ENCODE data around the gene SEC14L5. TPM values are rescaled to one million over a fixed set of nuclear protein-coding genes. Genes with fewer than 3 reads are reported as not detected.

Gene SEC14L5
- total RNA-seq, 4 donors from 2014 or later: 1.0 to 1.8 (median 1.4) TPM

- DNase-seq (ENCODE audit: low spot score in 2 of 2): no peak
- no peaks in the 10 kb centered on the region for H3K9me3 ChIP-seq
- TF ChIP-seq EP300 (IDR thresholded peaks at IDR 0.05): no peak
- TF ChIP-seq POLR2A (IDR thresholded peaks at IDR 0.05): no peak
- no peak for TF ChIP-seq CTCF (IDR thresholded peaks at IDR 0.05)
- H3K36me3 ChIP-seq: no peaks in the 10 kb centered on the region
- no peaks in the 10 kb centered on the region for H3K4me1 ChIP-seq
- no peak overlapping the region for H3K4me3 ChIP-seq
- 78% methylated on average over 4 of the region's 4 CpGs for WGBS
- H3K27me3 ChIP-seq: no peaks in the 10 kb centered on the region
- no peak overlapping the region for H3K27ac ChIP-seq
Measured at GRCh38 chr16:5005916-5006315, 47.8 kb downstream of the SEC14L5 start.

GRCh38 chr16:5006348-5007193 is 48.4 kb downstream of the SEC14L5 start:
- Histone ChIP-seq H3K9me3 (no peaks in the 10 kb centered on the region), H3K36me3 (no peaks in the 10 kb centered on the region), H3K27ac (no peak overlapping the region), H3K4me1 (no peaks in the 10 kb centered on the region), H3K27me3 (no peaks in the 10 kb centered on the region), H3K4me3 (no peak overlapping the region)
- 70% methylated on average over 16 of the region's 22 CpGs for WGBS
- DNase-seq (ENCODE audit: low spot score in 2 of 2): no peak
- TF ChIP-seq POLR2AphosphoS5 (IDR thresholded peaks at IDR 0.05) (no peak), POLR2A (IDR thresholded peaks at IDR 0.05) (no peak), EP300 (IDR thresholded peaks at IDR 0.05) (no peak), CTCF (IDR thresholded peaks at IDR 0.05) (no peak)

GRCh38 chr16:5007256-5007655 is 49.1 kb downstream of the SEC14L5 start:
- 87% methylated on average over 9 of the region's 10 CpGs for WGBS
- no peak overlapping the region for H3K27ac ChIP-seq
- H3K36me3 ChIP-seq: no peaks in the 10 kb centered on the region
- DNase-seq (ENCODE audit: low spot score in 2 of 2): no peak
- no peaks in the 10 kb centered on the region for H3K9me3 ChIP-seq
- no peaks in the 10 kb centered on the region for H3K27me3 ChIP-seq
- TF ChIP-seq POLR2A (IDR thresholded peaks at IDR 0.05) (no peak), EP300 (IDR thresholded peaks at IDR 0.05) (no peak), POLR2AphosphoS5 (IDR thresholded peaks at IDR 0.05) (no peak), CTCF (IDR thresholded peaks at IDR 0.05) (no peak)
- H3K4me3 ChIP-seq: no peak overlapping the region
- no peaks in the 10 kb centered on the region for H3K4me1 ChIP-seq

GRCh38 chr16:5008311-5008731 is 50.2 kb downstream of the SEC14L5 start:
- TF ChIP-seq POLR2A (IDR thresholded peaks at IDR 0.05): no peak
- no peak for TF ChIP-seq CTCF (IDR thresholded peaks at IDR 0.05)
- TF ChIP-seq POLR2AphosphoS5 (IDR thresholded peaks at IDR 0.05): no peak
- no peak for TF ChIP-seq EP300 (IDR thresholded peaks at IDR 0.05)
- Histone ChIP-seq H3K9me3 (no peaks in the 10 kb centered on the region), H3K4me3 (no peak overlapping the region), H3K27ac (no peak overlapping the region), H3K4me1 (no peaks in the 10 kb centered on the region), H3K27me3 (no peaks in the 10 kb centered on the region), H3K36me3 (no peaks in the 10 kb centered on the region)
- 94% methylated on average over 6 of the region's 18 CpGs for WGBS
- DNase-seq (ENCODE audit: low spot score in 2 of 2): no peak

- TF ChIP-seq EP300 (IDR thresholded peaks at IDR 0.05): no peak
- no peak for TF ChIP-seq POLR2AphosphoS5 (IDR thresholded peaks at IDR 0.05)
- TF ChIP-seq CTCF (IDR thresholded peaks at IDR 0.05): no peak
- TF ChIP-seq POLR2A (IDR thresholded peaks at IDR 0.05): no peak
- 82% methylated on average over 4 of the region's 15 CpGs for whole genome bisulfite sequencing
- no peaks in the 10 kb centered on the region for H3K9me3 ChIP-seq
- H3K27ac ChIP-seq: no peak overlapping the region
- no peak for DNase-seq (ENCODE audit: low spot score in 2 of 2)
- no peak overlapping the region for H3K4me3 ChIP-seq
- H3K36me3 ChIP-seq: no peaks in the 10 kb centered on the region
- H3K27me3 ChIP-seq: no peaks in the 10 kb centered on the region
- H3K4me1 ChIP-seq: no peaks in the 10 kb centered on the region
Measured at GRCh38 chr16:5010576-5011329, 52.6 kb downstream of the SEC14L5 start.

Data from suprapubic skin (tissue), 4 donors.